Measurements from ENCODE around the gene EPG5.
"Not testable (repeated sequence)": the region's sequence is repeated elsewhere in the genome, so short reads cannot be mapped to it uniquely, and the experiment has no call there.

EPG5 gene

GRCh38 chr18:45978084-45978483 is 11.0 kb upstream of the EPG5 start:
- Histone ChIP-seq H3K9me3 (ENCODE audit: control insufficient read depth in 2 of 2, low read length in 2 of 2) (no peaks in the 10 kb centered on the region), H3K4me1 (ENCODE audit: control insufficient read depth, insufficient read depth, low read length) (no peaks in the 10 kb centered on the region), H3K27me3 (ENCODE audit: control insufficient read depth in 1 of 2, insufficient read depth in 2 of 2, low read length in 2 of 2) (no peaks in the 10 kb centered on the region), H3K9ac (ENCODE audit: low read length in 2 of 2) (no peak overlapping the region), H3K4me3 (ENCODE audit: low read length in 2 of 2) (no peak overlapping the region), H3K36me3 (ENCODE audit: control insufficient read depth in 2 of 2, insufficient read depth in 2 of 2, low read length in 2 of 2) (no peaks in the 10 kb centered on the region), H3K27ac (ENCODE audit: low read length) (no peak overlapping the region)

- H3K27me3 ChIP-seq (ENCODE audit: control insufficient read depth in 1 of 2, insufficient read depth in 2 of 2, low read length in 2 of 2) = no peaks in the 10 kb centered on the region
- H3K4me3 ChIP-seq (ENCODE audit: low read length in 2 of 2) = no peak overlapping the region
- no peaks in the 10 kb centered on the region for H3K4me1 ChIP-seq (ENCODE audit: control insufficient read depth, insufficient read depth, low read length)
- H3K27ac ChIP-seq (ENCODE audit: low read length) = no peak overlapping the region
- no peaks in the 10 kb centered on the region for H3K36me3 ChIP-seq (ENCODE audit: control insufficient read depth in 2 of 2, insufficient read depth in 2 of 2, low read length in 2 of 2)
- no peaks in the 10 kb centered on the region for H3K9me3 ChIP-seq (ENCODE audit: control insufficient read depth in 2 of 2, low read length in 2 of 2)
- no peak overlapping the region for H3K9ac ChIP-seq (ENCODE audit: low read length in 2 of 2)
These were observed 9.8 kb upstream of the EPG5 start for GRCh38 chr18:45976974-45977373.

- Histone ChIP-seq H3K4me1 (ENCODE audit: control insufficient read depth, insufficient read depth, low read length) (no peaks in the 10 kb centered on the region), H3K9ac (ENCODE audit: low read length in 2 of 2) (no peak overlapping the region), H3K36me3 (ENCODE audit: control insufficient read depth in 2 of 2, insufficient read depth in 2 of 2, low read length in 2 of 2) (no peaks in the 10 kb centered on the region), H3K4me3 (ENCODE audit: low read length in 2 of 2) (no peak overlapping the region), H3K27ac (ENCODE audit: low read length) (no peak overlapping the region), H3K9me3 (ENCODE audit: control insufficient read depth in 2 of 2, low read length in 2 of 2) (no peaks in the 10 kb centered on the region), H3K27me3 (ENCODE audit: control insufficient read depth in 1 of 2, insufficient read depth in 2 of 2, low read length in 2 of 2) (no peaks in the 10 kb centered on the region)
These were observed 9.4 kb upstream of the EPG5 start for GRCh38 chr18:45976566-45976965.

- H3K4me3 ChIP-seq (ENCODE audit: low read length in 2 of 2) = no peak overlapping the region
These were observed 7.0 kb upstream of the EPG5 start for GRCh38 chr18:45974088-45974536.

GRCh38 chr18:45964913-45965312 is 2.2 kb downstream of the EPG5 start:
- not testable (repeated sequence) for H3K4me3 ChIP-seq (ENCODE audit: low read length in 2 of 2); H3K4me1 ChIP-seq (ENCODE audit: control insufficient read depth, insufficient read depth, low read length)

More at GRCh38 chr18:45974088-45974536, 7.0 kb upstream of the EPG5 start:
- Histone ChIP-seq H3K4me1 (ENCODE audit: control insufficient read depth, insufficient read depth, low read length) (no peaks in the 10 kb centered on the region), H3K27me3 (ENCODE audit: control insufficient read depth in 1 of 2, insufficient read depth in 2 of 2, low read length in 2 of 2) (no peaks in the 10 kb centered on the region), H3K9ac (ENCODE audit: low read length in 2 of 2) (no peak overlapping the region), H3K36me3 (ENCODE audit: control insufficient read depth in 2 of 2, insufficient read depth in 2 of 2, low read length in 2 of 2) (no peaks in the 10 kb centered on the region), H3K27ac (ENCODE audit: low read length) (no peak overlapping the region), H3K9me3 (ENCODE audit: control insufficient read depth in 2 of 2, low read length in 2 of 2) (no peaks in the 10 kb centered on the region)

GRCh38 chr18:45962866-45963265 is 4.3 kb downstream of the EPG5 start:
- Histone ChIP-seq H3K27ac (ENCODE audit: low read length) (no peak overlapping the region), H3K36me3 (ENCODE audit: control insufficient read depth in 2 of 2, insufficient read depth in 2 of 2, low read length in 2 of 2) (no peaks in the 10 kb centered on the region), H3K9ac (ENCODE audit: low read length in 2 of 2) (no peak overlapping the region), H3K9me3 (ENCODE audit: control insufficient read depth in 2 of 2, low read length in 2 of 2) (no peaks in the 10 kb centered on the region), H3K4me1 (ENCODE audit: control insufficient read depth, insufficient read depth, low read length) (peaks cover 6% of the 10 kb centered on the region), H3K27me3 (ENCODE audit: control insufficient read depth in 1 of 2, insufficient read depth in 2 of 2, low read length in 2 of 2) (no peaks in the 10 kb centered on the region), H3K4me3 (ENCODE audit: low read length in 2 of 2) (no peak overlapping the region)

More at GRCh38 chr18:45964913-45965312, 2.2 kb downstream of the EPG5 start:
- H3K9ac ChIP-seq (ENCODE audit: low read length in 2 of 2); H3K9me3 ChIP-seq (ENCODE audit: control insufficient read depth in 2 of 2, low read length in 2 of 2); H3K27ac ChIP-seq (ENCODE audit: low read length); H3K36me3 ChIP-seq (ENCODE audit: control insufficient read depth in 2 of 2, insufficient read depth in 2 of 2, low read length in 2 of 2); H3K27me3 ChIP-seq (ENCODE audit: control insufficient read depth in 1 of 2, insufficient read depth in 2 of 2, low read length in 2 of 2): not testable (repeated sequence)

- H3K36me3 ChIP-seq (ENCODE audit: control insufficient read depth in 2 of 2, insufficient read depth in 2 of 2, low read length in 2 of 2) = no peaks in the 10 kb centered on the region
- H3K9me3 ChIP-seq (ENCODE audit: control insufficient read depth in 2 of 2, low read length in 2 of 2) = no peaks in the 10 kb centered on the region
- peaks cover 3% of the 10 kb centered on the region for H3K4me1 ChIP-seq (ENCODE audit: control insufficient read depth, insufficient read depth, low read length)
- H3K27me3 ChIP-seq (ENCODE audit: control insufficient read depth in 1 of 2, insufficient read depth in 2 of 2, low read length in 2 of 2) = no peaks in the 10 kb centered on the region
- H3K4me3 ChIP-seq (ENCODE audit: low read length in 2 of 2) = no peak overlapping the region
- H3K9ac ChIP-seq (ENCODE audit: low read length in 2 of 2) = no peak overlapping the region
- no peak overlapping the region for H3K27ac ChIP-seq (ENCODE audit: low read length)
These were observed 4.7 kb downstream of the EPG5 start for GRCh38 chr18:45962461-45962860.

- H3K36me3 ChIP-seq (ENCODE audit: control insufficient read depth in 2 of 2, insufficient read depth in 2 of 2, low read length in 2 of 2); H3K4me1 ChIP-seq (ENCODE audit: control insufficient read depth, insufficient read depth, low read length); H3K4me3 ChIP-seq (ENCODE audit: low read length in 2 of 2); H3K9ac ChIP-seq (ENCODE audit: low read length in 2 of 2); H3K9me3 ChIP-seq (ENCODE audit: control insufficient read depth in 2 of 2, low read length in 2 of 2); H3K27ac ChIP-seq (ENCODE audit: low read length); H3K27me3 ChIP-seq (ENCODE audit: control insufficient read depth in 1 of 2, insufficient read depth in 2 of 2, low read length in 2 of 2): not testable (repeated sequence)
These were observed 7.6 kb downstream of the EPG5 start for GRCh38 chr18:45959484-45959883.

- H3K36me3 ChIP-seq (ENCODE audit: control insufficient read depth in 2 of 2, insufficient read depth in 2 of 2, low read length in 2 of 2) = peaks cover 13 to 14% of the 10 kb centered on the region in 2 donors
- no peak overlapping the region for H3K9ac ChIP-seq (ENCODE audit: low read length in 2 of 2)
- no peak overlapping the region for H3K27ac ChIP-seq (ENCODE audit: low read length)
- H3K27me3 ChIP-seq (ENCODE audit: control insufficient read depth in 1 of 2, insufficient read depth in 2 of 2, low read length in 2 of 2) = no peaks in the 10 kb centered on the region
- H3K9me3 ChIP-seq (ENCODE audit: control insufficient read depth in 2 of 2, low read length in 2 of 2) = no peaks in the 10 kb centered on the region
- H3K4me1 ChIP-seq (ENCODE audit: control insufficient read depth, insufficient read depth, low read length) = no peaks in the 10 kb centered on the region
- no peak overlapping the region for H3K4me3 ChIP-seq (ENCODE audit: low read length in 2 of 2)
These were observed 8.4 kb downstream of the EPG5 start for GRCh38 chr18:45958730-45959129.

GRCh38 chr18:45958027-45958426 is 9.1 kb downstream of the EPG5 start:
- Histone ChIP-seq H3K27me3 (ENCODE audit: control insufficient read depth in 1 of 2, insufficient read depth in 2 of 2, low read length in 2 of 2) (no peaks in the 10 kb centered on the region), H3K4me3 (ENCODE audit: low read length in 2 of 2) (no peak overlapping the region), H3K36me3 (ENCODE audit: control insufficient read depth in 2 of 2, insufficient read depth in 2 of 2, low read length in 2 of 2) (peaks cover 18 to 20% of the 10 kb centered on the region in 2 donors), H3K4me1 (ENCODE audit: control insufficient read depth, insufficient read depth, low read length) (no peaks in the 10 kb centered on the region), H3K9me3 (ENCODE audit: control insufficient read depth in 2 of 2, low read length in 2 of 2) (no peaks in the 10 kb centered on the region), H3K9ac (ENCODE audit: low read length in 2 of 2) (no peak overlapping the region), H3K27ac (ENCODE audit: low read length) (no peak overlapping the region)

- Histone ChIP-seq H3K27ac (ENCODE audit: low read length) (no peak overlapping the region), H3K4me1 (ENCODE audit: control insufficient read depth, insufficient read depth, low read length) (no peaks in the 10 kb centered on the region), H3K27me3 (ENCODE audit: control insufficient read depth in 1 of 2, insufficient read depth in 2 of 2, low read length in 2 of 2) (no peaks in the 10 kb centered on the region), H3K9me3 (ENCODE audit: control insufficient read depth in 2 of 2, low read length in 2 of 2) (no peaks in the 10 kb centered on the region), H3K9ac (ENCODE audit: low read length in 2 of 2) (no peak overlapping the region), H3K36me3 (ENCODE audit: control insufficient read depth in 2 of 2, insufficient read depth in 2 of 2, low read length in 2 of 2) (peaks cover 24 to 26% of the 10 kb centered on the region in 2 donors), H3K4me3 (ENCODE audit: low read length in 2 of 2) (no peak overlapping the region)
These were observed 10.0 kb downstream of the EPG5 start for GRCh38 chr18:45957100-45957499.

Measured in stomach smooth muscle (tissue), 2 donors.